WTC11 (cell line): ENCODE data around the gene HOXA7.

ENCODE experiments used
- MAX ChIP-seq: sonication (generic); formaldehyde crosslinking; IDR thresholded peaks from 2 replicates; pipeline ENCODE4 v1.8.0; 2022; ENCODE audit warnings: mild to moderate bottlenecking, missing genetic modification reagents
- PRDM15 ChIP-seq: sonication (generic); formaldehyde crosslinking; IDR thresholded peaks from 2 replicates; pipeline ENCODE4 v1.8.0; 2022; ENCODE audit warnings: missing genetic modification reagents
- TCF7 ChIP-seq: sonication (generic); formaldehyde crosslinking; IDR thresholded peaks from 2 replicates; pipeline ENCODE4 v1.8.0; 2022; ENCODE audit warnings: mild to moderate bottlenecking, low read depth, missing genetic modification reagents, moderate library complexity
- ZBTB21 ChIP-seq: sonication (generic); formaldehyde crosslinking; IDR thresholded peaks from 2 replicates; pipeline ENCODE4 v1.8.1; 2023; ENCODE audit warnings: mild to moderate bottlenecking, missing genetic modification reagents, borderline replicate concordance
- TF ChIP-seq, protein P1 (sequence below): fragments of 250-450 bp; sonication (Bioruptor Pico); IDR thresholded peaks from 2 replicates; pipeline ENCODE4 v1.9.0; 2021; ENCODE audit warnings: mild to moderate bottlenecking
- TF ChIP-seq, protein P2 (sequence below): fragments of 200-600 bp; IDR thresholded peaks from 2 replicates; pipeline ENCODE4 v1.8.0; 2022; ENCODE audit warnings: antibody characterized with exemption

GRCh38 chr7:27112361-27112760 lies 44.1 kb downstream of the HOXA7 start:
- TF ChIP-seq TCF7 (CRISPR knock-in tag) (no peak), MAX (no peak), ZBTB21 (CRISPR knock-in tag) (no peak), PRDM15 (CRISPR knock-in tag) (no peak)
- TF ChIP-seq, protein P1, sequence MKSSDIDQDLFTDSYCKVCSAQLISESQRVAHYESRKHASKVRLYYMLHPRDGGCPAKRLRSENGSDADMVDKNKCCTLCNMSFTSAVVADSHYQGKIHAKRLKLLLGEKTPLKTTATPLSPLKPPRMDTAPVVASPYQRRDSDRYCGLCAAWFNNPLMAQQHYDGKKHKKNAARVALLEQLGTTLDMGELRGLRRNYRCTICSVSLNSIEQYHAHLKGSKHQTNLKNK (CRISPR knock-in tag) = no peak
- TF ChIP-seq, protein P2, sequence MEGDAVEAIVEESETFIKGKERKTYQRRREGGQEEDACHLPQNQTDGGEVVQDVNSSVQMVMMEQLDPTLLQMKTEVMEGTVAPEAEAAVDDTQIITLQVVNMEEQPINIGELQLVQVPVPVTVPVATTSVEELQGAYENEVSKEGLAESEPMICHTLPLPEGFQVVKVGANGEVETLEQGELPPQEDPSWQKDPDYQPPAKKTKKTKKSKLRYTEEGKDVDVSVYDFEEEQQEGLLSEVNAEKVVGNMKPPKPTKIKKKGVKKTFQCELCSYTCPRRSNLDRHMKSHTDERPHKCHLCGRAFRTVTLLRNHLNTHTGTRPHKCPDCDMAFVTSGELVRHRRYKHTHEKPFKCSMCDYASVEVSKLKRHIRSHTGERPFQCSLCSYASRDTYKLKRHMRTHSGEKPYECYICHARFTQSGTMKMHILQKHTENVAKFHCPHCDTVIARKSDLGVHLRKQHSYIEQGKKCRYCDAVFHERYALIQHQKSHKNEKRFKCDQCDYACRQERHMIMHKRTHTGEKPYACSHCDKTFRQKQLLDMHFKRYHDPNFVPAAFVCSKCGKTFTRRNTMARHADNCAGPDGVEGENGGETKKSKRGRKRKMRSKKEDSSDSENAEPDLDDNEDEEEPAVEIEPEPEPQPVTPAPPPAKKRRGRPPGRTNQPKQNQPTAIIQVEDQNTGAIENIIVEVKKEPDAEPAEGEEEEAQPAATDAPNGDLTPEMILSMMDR = no peak
